ENCODE data around the gene PANK2.
"Not testable (repeated sequence)": the region's sequence is repeated elsewhere in the genome, so short reads cannot be mapped to it uniquely, and the experiment has no call there.

PANK2 gene

DNA sequence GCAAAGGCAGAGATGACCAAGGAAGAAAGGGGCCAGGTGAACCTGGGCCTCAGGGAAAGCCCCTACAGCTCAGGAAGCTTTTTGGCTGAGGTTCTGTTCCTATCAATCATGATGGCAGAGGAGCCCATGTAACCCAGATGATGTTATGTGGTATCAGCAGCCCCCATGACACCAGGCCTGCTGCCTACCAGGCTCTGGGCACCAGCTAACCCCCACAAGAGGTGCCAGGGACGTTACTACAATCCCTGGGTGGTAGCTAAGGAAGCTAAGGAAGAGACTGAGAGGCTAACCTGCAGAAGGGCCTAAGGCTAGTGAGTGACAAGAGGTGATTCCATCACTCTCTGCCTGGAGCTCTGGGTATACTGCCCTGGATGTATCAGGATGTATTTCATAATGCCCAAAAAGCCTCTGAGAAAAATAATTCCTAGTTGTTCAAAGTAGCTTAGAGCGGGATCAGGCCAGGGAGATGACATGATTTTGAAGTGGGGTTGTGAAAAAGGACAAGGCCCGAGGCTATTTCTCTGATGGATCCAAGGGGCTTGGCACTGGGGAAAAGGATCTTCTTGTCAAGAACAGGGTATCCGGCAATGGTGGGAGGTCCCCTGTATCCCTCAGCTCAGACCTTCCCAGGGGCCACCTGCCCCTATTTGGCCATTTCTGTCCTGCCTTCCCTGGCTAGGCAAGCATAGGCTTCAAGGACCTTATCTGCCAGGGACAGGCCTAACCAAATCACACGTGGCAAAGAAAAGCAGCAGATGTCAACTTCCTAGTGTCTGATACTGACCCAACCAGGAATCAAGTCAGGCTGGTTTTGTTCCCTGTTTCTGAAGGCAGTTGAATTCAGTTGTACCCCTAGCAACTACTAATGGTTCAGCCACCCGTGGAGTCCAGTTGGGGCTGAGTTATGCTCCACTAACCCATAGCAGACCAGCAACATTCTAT, 41.3 kb downstream of the PANK2 start:
- no peak for DNase-seq

DNA sequence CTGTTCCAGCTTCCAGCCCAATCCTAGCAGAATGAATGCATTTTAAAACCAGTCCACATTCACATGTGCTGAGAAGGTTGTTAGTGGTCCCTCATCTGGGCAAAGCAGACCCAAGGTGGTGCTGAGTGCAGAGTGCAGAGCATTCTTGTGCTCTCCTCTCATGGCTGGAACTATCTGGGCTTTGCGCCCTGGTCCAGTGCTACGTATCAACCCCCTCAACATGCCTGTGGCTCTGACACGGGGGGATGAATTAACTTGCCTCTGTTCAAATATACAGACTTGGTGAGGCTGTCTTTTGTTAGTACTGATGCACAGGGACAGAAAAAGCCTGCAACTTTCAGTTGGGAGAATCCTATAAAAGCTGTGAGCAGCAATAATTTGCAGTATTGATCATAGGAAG, 42.5 kb downstream of the PANK2 start:
- no peak for DNase-seq

DNA sequence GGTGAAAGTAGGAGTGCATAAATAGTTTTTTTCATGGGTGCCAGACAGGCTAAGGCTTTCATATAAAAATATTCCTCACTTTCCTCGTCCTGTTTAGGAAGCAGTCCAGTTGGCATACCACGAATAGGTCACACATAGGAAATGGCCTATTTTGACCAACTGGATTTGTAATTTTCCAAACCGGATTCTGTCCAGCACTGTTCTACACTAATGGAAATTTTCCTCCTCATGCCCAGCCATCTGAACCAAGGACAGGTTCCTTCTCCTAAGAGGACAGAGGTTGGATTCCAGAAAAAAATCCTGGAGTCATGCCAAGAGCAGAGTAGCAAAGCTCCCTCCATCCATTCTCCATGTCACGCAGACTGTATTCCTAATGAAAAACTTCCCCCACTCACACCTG, 43.1 kb downstream of the PANK2 start:
- DNase-seq = no peak

DNA sequence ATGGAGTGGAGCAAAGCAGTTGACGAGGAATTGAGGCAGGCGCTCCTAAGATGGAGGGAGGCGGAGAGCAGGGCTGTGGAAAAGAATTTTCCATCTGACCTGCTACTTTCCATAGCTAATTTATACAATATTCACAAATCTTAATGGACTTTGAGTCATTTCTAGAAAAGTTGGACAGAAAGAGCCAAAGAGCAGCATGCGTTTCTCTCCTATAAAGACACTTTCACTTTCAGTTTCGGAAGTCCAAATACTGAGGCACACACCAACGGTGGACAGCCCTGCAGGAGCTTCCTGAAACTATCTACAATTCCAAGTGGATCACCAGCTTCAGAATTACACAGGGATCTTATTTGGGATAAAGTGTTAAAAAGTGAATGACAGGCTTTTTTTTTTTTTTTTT, 43.5 kb downstream of the PANK2 start:
- DNase-seq = no peak

DNA sequence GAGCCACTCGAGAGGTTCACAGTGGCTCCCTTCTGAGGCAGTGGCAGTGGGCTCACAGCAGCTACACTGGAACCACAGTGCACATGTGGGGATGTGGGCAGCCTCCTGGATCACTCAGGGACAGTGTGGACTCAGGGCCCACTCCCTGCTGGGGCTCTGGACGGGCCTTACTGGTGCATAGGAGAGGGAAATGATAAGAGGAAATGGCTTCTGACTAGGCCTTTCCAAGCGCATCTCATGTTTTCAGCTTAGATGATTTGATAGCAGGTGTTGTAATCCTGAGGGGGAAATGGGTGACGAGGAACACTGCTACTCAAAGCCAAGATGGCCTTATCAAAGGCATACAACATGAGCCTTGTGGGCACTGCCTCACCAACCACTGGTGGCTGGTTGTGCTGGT, 44.0 kb downstream of the PANK2 start:
- DNase-seq = no peak

DNA sequence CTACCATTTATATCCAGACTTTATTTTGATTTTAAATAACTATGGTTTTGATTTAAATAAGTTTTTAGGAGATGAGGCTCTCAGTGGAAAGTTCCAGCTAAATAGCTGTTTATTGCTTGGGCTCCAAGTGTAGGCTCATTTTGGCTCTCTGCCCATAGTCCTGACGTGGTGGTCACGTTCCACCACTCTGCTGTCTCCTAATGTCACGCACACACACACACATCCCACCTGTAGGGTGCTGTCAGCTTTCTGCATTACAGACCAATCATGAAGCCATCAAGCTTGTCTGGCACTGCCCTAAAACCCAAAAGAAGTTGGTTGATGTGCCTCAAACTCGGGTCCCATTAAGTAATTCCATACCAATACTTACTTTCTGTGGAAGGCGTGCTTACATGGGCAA, 45.4 kb downstream of the PANK2 start:
- DNase-seq = no peak

DNA sequence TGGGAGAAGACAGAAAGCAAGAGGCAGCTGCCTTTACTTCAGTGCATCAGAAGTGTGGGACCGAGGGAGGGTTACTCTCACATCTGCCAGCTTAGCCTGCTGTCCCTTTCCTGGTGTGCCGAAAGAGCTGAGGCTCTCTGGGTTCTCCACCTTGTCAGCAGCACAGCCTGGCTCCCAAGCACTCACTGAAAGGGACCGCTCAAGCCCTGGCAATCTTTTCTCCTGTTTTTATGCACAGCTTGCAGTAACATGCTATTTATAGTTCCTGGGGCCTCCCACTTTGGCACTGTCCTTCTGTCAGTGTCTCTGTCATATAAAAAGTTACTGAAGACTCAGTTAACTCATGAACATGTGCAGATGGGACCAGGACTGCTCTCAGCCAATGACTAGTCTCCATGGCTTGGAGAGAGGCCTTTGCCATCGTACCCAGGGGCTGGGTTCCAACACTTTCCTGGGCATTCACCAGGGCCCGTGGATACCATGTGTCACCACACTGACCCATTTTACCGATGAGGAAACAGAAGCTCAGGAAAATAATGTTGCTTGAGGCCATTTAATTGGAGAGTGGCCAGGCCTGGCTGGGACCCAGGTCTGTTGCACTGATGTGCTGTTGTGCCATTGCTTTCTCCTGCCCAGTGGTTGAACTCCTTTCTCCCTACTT, 46.2 kb downstream of the PANK2 start:
- no peak for DNase-seq

DNA sequence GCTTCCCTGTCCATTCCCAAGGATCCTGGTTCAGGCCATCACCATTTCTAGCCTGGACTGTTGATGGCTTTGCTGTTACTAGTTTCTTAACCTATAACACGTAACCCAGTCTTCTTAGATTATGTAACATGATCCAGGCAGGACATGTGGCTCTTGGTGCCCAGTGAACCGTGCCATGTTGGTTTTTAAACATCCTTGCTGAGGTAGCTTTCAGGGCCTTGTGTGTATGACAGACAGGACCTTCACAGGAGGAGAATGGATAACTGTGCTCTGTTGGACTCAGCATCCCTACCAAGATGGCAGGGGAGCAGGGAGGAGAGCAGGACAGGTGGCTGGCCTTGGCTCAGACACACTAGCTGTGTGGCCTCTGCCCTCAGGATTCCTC, 46.8 kb downstream of the PANK2 start:
- no peak for DNase-seq

DNA sequence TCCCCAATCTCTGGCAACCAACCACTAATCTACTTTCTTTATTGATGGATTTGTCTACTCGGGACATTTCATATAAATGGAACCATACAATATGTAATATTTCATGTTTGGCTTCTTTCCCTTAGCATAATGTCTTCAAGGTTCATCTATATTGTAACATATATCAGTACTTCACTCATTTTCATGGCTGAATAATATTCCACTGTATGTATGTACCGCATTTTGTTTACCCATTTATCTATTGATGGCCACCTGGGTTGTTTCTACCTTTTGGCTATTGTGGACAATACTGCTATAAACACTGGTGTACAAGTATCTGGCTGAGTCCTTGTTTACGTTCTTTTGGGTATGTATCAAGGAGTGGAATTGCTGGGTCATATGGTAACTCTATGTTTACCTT, 48.4 kb downstream of the PANK2 start:
- no peak for DNase-seq

DNA sequence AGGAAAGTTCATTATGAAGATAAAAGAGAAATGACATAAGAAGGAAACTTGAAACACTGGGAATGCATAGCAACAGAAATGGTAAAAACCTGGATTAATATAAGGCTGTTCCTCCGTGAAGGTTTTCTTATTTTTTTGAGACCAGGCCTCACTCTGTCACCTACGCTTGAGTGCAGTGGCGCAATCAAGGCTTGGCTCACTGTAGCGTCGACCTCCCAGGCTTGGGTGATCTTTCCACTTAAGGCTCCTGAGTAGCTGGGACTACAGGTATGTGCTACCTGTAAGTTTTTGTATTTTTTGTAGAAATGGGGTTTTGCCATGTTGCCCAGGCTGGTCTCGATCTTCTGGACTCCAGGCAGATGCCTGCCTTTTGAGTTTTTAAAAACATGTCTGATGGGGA, 51.7 kb downstream of the PANK2 start:
- DNase-seq = no peak

DNA sequence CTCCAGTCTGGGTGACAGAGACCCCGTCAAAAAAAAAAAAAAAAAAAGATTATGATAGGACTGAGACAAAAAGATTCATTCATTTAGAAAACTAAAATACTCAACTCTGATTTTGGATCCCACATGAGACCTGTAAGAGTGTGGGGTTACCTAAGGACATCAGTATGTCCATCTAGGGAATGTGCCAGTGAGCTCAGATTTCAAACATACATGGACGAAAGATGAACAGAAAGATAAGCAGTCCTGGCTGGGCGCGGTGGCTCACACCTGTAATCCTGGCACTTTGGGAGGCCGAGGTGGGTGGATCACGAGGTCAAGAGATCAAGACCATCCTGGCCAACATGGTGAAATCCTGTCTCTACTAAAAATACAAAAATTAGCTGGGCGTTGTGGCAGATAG, 57.5 kb downstream of the PANK2 start:
- DNase-seq = not testable (repeated sequence)

DNA sequence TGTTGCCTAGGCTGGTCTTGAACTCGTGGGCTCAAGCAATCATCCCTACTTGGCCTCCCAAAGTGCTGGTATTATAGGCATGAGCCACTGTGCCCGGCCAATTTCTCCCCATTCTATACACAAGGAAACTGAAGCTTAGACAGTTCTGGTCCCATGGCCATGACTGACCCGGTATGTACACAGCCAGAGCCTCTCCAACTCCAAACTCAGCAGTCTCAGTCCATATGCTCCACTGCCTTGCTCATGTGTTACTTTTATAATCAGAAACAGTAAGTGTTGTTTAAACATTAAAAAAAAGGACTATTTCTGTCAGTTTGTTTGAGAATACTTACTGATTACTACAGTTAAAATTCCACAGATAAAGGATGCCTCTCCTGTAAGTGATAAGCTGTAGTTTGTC, 75.5 kb downstream of the PANK2 start:
- DNase-seq = no peak

DNA sequence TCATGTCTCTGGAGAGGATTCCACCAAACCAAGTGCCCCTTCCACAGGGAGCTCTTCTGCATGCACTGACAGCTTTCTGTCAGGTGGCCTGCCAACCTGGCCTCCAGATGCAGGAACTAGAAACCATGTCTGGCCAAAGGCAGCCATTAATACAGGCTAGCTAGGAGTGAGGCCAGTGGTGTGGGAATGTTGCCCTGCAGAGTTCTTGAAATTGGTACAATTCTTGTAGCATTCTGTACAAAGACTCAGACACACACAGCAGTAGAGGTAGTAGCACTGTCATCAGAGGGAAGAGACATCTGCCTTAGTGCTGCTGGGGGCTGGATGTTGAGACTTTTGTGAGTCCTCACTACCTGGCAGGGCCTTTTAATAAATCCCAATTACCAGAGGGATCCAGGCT, 77.4 kb downstream of the PANK2 start:
- DNase-seq = no peak

DNA sequence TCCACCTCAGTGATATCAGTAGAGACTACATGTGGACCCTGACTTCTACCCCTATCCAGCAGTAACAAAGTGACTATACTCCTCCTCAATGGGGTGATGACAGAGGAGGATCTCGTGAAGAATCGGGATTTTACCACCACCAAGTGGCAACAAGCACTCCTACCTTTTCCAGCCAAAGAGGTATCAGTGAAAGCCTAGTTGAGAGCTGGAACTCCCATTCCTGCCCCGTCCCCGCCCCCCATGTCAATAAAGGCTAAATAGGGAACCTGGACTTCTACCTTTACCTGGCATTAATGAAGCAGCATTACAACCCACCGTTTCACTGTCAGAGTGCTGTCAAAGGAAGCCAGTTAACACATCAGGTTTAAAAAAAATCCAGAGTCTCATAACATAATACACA, 80.8 kb downstream of the PANK2 start:
- no peak for DNase-seq

DNA sequence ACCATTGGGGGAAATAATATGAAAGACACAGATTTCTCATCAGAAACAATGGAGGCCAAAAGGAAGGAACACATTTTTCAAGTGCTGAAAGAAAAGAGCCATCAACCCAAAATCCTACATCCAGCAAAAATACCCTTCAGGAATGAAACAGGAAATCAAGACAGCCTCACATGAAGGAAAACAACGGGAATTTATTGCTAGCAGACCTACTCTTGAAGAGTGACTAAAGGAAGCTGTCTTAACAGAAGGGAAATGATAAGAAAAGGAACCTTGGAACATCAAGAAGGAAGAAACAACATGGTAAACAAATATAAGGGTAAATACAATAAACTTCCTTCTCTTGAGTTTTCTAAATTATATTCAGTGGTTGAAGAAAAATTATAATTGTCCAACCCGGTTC, 82.0 kb downstream of the PANK2 start:
- DNase-seq = no peak

DNA sequence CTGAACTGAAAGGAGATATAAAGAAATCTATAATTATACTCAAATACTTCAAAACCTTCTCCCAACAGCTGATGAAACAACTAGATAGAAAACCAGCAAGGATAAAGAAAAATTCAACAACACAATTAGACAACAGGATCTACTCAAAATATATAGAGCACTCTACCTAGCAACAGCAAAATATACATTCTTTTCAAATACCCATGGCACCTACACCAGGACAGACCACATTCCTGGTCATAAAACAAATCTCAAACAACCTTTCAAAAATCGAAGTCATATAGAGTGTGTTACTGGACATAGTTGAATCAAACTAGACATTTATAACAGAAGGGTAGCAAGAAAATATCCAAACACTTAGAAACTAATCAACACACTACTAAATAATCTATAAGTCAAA, 83.0 kb downstream of the PANK2 start:
- no peak for DNase-seq

DNA sequence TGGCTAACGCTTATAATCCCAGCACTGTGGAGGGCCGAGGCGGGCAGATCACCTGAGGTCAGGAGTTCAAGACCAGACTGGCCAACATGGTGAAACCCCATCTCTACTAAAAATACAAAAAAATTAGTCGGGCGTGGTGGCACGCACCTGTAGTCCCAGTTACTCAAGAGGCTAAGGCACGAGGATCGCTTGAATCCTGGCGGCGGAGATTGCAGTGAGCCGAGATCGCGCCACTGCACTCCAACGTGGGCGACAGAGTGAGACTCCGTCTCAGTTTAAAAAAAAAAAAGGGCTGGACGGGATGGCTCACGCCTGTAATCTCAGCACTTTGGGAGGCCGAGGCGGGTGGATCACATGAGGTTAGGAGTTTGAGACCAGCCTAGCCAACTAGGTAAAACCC, 83.4 kb downstream of the PANK2 start:
- not testable (repeated sequence) for DNase-seq

DNA sequence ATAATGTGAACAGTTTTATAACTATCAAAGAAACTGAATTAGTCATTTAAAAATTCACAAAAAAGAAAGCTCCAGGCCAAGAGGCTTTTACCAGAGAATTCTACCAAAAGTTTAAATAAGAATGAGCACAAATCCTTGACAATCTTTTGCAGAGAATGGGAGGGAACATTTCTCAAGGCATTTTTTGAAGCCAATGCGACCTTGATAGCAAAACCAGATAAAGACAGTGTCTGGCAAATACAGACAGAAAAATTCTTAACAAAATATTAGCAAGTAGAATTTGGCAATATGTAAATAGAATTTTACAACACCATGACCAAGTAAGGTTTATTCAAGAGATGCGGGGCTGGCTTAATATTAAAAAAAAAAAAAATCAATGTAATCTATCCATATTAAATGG, 84.5 kb downstream of the PANK2 start:
- DNase-seq = no peak

DNA sequence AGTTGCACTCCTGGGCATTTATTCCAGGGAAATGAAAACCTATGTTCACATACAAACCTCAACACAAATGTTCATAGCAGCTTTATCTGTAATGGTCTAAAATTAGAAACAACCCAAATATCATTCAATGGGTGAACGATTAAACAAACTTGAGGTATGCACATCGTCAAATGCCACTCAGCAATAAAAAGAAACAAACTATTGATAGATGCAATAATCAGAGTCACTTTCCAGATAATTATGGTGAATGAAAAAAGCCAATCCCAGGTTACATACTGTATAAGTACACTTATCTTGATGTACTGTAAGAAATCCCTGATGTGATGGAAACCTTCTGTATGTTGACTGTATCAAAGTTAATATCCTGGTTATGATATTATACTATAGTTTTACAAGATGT, 87.3 kb downstream of the PANK2 start:
- no peak for DNase-seq

Data from NCI-H2227 treated with DMSO at 0.1 percent for 48 hours (cell line).